Measurements from ENCODE around the gene CACNA1C.

CACNA1C gene

GRCh38 chr12:2390850-2391390 lies 338.1 kb downstream of the CACNA1C start:
- TF ChIP-seq CTCF (IDR thresholded peaks at IDR 0.05; ENCODE audit: low read depth, low read length), result no peak
- H3K4me3 ChIP-seq (replicated peaks in 1 of 2; ENCODE audit: low read depth in 2 of 2, low read length in 2 of 2), result no peak overlapping the region

GRCh38 chr12:2391740-2392331 lies 339.0 kb downstream of the CACNA1C start:
- no peak for DNase-seq (ENCODE audit: low read depth in 2 of 2)
- TF ChIP-seq CTCF (IDR thresholded peaks at IDR 0.05; ENCODE audit: low read depth, low read length), result no peak
- no peak overlapping the region for H3K4me3 ChIP-seq (replicated peaks in 1 of 2; ENCODE audit: low read depth in 2 of 2, low read length in 2 of 2)

More at GRCh38 chr12:2390850-2391390, 338.1 kb downstream of the CACNA1C start:
- no peak for DNase-seq (ENCODE audit: low read depth in 2 of 2)

- TF ChIP-seq CTCF (IDR thresholded peaks at IDR 0.05; ENCODE audit: low read depth, low read length), result no peak
These were observed 340.2 kb downstream of the CACNA1C start for GRCh38 chr12:2393016-2393415.

GRCh38 chr12:2393996-2394395 lies 341.2 kb downstream of the CACNA1C start:
- H3K4me3 ChIP-seq (replicated peaks in 1 of 2; ENCODE audit: low read depth in 2 of 2, low read length in 2 of 2), result no peak overlapping the region
- no peak for DNase-seq (ENCODE audit: low read depth in 2 of 2)
- no peak for TF ChIP-seq CTCF (IDR thresholded peaks at IDR 0.05; ENCODE audit: low read depth, low read length)

More at GRCh38 chr12:2393016-2393415, 340.2 kb downstream of the CACNA1C start:
- no peak overlapping the region for H3K4me3 ChIP-seq (replicated peaks in 1 of 2; ENCODE audit: low read depth in 2 of 2, low read length in 2 of 2)
- no peak for DNase-seq (ENCODE audit: low read depth in 2 of 2)

GRCh38 chr12:2395354-2395977 lies 342.7 kb downstream of the CACNA1C start:
- peak; percentile 50 to 53 for DNase-seq (ENCODE audit: low read depth in 2 of 2)
- no peak overlapping the region for H3K4me3 ChIP-seq (replicated peaks in 1 of 2; ENCODE audit: low read depth in 2 of 2, low read length in 2 of 2)

GRCh38 chr12:2396448-2396871 lies 343.7 kb downstream of the CACNA1C start:
- TF ChIP-seq CTCF (IDR thresholded peaks at IDR 0.05; ENCODE audit: low read depth, low read length), result no peak
- no peak overlapping the region for H3K4me3 ChIP-seq (replicated peaks in 1 of 2; ENCODE audit: low read depth in 2 of 2, low read length in 2 of 2)
- peak; percentile 12 to 55 for DNase-seq (ENCODE audit: low read depth in 2 of 2)

More at GRCh38 chr12:2395354-2395977, 342.7 kb downstream of the CACNA1C start:
- TF ChIP-seq CTCF (IDR thresholded peaks at IDR 0.05; ENCODE audit: low read depth, low read length), result peak; percentile 86
